H1 (cell line): ENCODE measurements around the gene SLC39A13. TPM values are rescaled to one million over a fixed set of nuclear protein-coding genes. Genes with fewer than 3 reads are reported as not detected.
A peak's percentile ranks its signal among the peaks of the same experiment; 100 is the strongest.

ENCODE experiments used
- CTCF ChIA-PET: fragments of 300-600 bp; sonication (Branson Sonifier 250); formaldehyde crosslinking; loops from one replicate; lab custom pipeline; 2021; ENCODE audit not compliant: partially characterized antibody; lab: Charles Lee
- POLR2A ChIA-PET: fragments of 300-600 bp; sonication (Branson Sonifier 250); formaldehyde crosslinking; loops from one replicate; lab custom pipeline; 2021; ENCODE audit warnings: inconsistent platforms; ENCODE audit not compliant: partially characterized antibody; lab: Charles Lee
- DNase-seq, 2 experiments: peaks; one replicate each; pipeline versions ENCODE4 v3.0.0 to v3.0.0-alpha.2; 2010 to 2022; ENCODE audit warnings: low spot score in 2 of 2, low read depth in 1 of 2, mixed read lengths in 1 of 2
- FAIRE-seq: peaks from 2 replicates; lab custom pipeline; 2011; peaks lifted over from hg19 to GRCh38; lab: Jason Lieb, UNC
- H2AFZ ChIP-seq: 2 replicates; pipeline ENCODE4 v1.8.1; 2012; ENCODE audit warnings: low read length, inconsistent platforms
- H2AK5ac ChIP-seq: 2 replicates; pipeline ENCODE4 v1.6.1; 2013; ENCODE audit warnings: low read depth, low read length
- H2BK120ac ChIP-seq: replicated peaks from 2 replicates; pipeline ENCODE3; 2013; ENCODE audit warnings: low read depth, low read length, inconsistent platforms
- H2BK12ac ChIP-seq: 2 replicates; pipeline ENCODE4 v1.6.1; 2013; ENCODE audit warnings: low read depth, low read length
- H2BK15ac ChIP-seq: 2 replicates; pipeline ENCODE4 v1.6.1; 2013; ENCODE audit warnings: low read length
- H2BK20ac ChIP-seq: 2 replicates; pipeline ENCODE4 v1.6.1; 2013; ENCODE audit warnings: low read length
- H2BK5ac ChIP-seq: 2 replicates; pipeline ENCODE4 v1.6.1; 2013; ENCODE audit warnings: low read depth, low read length
- H3K14ac ChIP-seq: 2 replicates; pipeline ENCODE4 v1.6.1; 2013; ENCODE audit warnings: inconsistent platforms; ENCODE audit not compliant: insufficient read length
- H3K18ac ChIP-seq: 2 replicates; pipeline ENCODE4 v1.6.1; 2013; ENCODE audit warnings: low read length; ENCODE audit errors: extremely low read depth
- H3K23ac ChIP-seq: 2 replicates; pipeline ENCODE4 v1.6.1; 2013; ENCODE audit warnings: inconsistent platforms; ENCODE audit not compliant: insufficient read length
- H3K23me2 ChIP-seq: 2 replicates; pipeline ENCODE4 v1.6.1; 2013; ENCODE audit warnings: low read depth, low read length
- H3K27ac ChIP-seq: 2 replicates; pipeline ENCODE4 v1.6.1; 2011; ENCODE audit warnings: low read depth, low read length, inconsistent platforms
- H3K27me3 ChIP-seq, 4 experiments: replicated peaks in 1 of 4; 1 replicate in 1 of 4; 2 replicates in 3 of 4; pipeline versions ENCODE4 v1.6.1 to v1.8.1; 2011 to 2013; ENCODE audit warnings: low read length in 3 of 4, mild to moderate bottlenecking in 3 of 4, inconsistent platforms in 2 of 4, mixed read lengths in 2 of 4, moderate library complexity in 1 of 4; ENCODE audit not compliant: control insufficient read depth in 3 of 4, insufficient read depth in 3 of 4; ENCODE audit errors: extremely low read depth in 1 of 4
- H3K36me3 ChIP-seq, 4 experiments: 2 replicates each; pipeline versions ENCODE4 v1.6.1 to v1.8.1; 2011 to 2013; ENCODE audit warnings: mild to moderate bottlenecking in 4 of 4, low read length in 3 of 4, moderate library complexity in 2 of 4, control low read depth in 1 of 4, inconsistent platforms in 1 of 4; ENCODE audit not compliant: insufficient read depth in 4 of 4, control insufficient read depth in 2 of 4
- H3K4ac ChIP-seq: replicated peaks from 2 replicates; pipeline ENCODE3; 2013; ENCODE audit warnings: low read length, low read depth, mixed read lengths, inconsistent platforms; ENCODE audit not compliant: insufficient read length
- H3K4me1 ChIP-seq, 4 experiments: replicated peaks in 1 of 4; 1 replicate in 1 of 4; 2 replicates in 3 of 4; pipeline versions ENCODE4 v1.6.1 to v1.8.1; 2011 to 2013; ENCODE audit warnings: low read length in 3 of 4, inconsistent platforms in 2 of 4, mixed read lengths in 1 of 4; ENCODE audit not compliant: insufficient read depth in 4 of 4, control insufficient read depth in 3 of 4
- H3K4me2 ChIP-seq, 2 experiments: 2 replicates each; pipeline versions ENCODE4 v1.6.1 to v1.8.1; 2011 to 2013; ENCODE audit warnings: low read depth in 2 of 2, low read length in 2 of 2, control low read depth in 1 of 2, inconsistent platforms in 1 of 2, mild to moderate bottlenecking in 1 of 2; ENCODE audit not compliant: insufficient read depth in 1 of 2
- H3K4me3 ChIP-seq, 4 experiments: fragments of 200-600, 300-600 bp in 1 of 4; sonication (generic), shearing (Covaris generic), sonication (Bioruptor Twin) in 1 of 4; 2 replicates each; pipeline versions ENCODE4 v1.5.1 to v1.8.1; 2011 to 2016; ENCODE audit warnings: low read length in 4 of 4, low read depth in 3 of 4, control low read depth in 2 of 4, inconsistent platforms in 2 of 4, mild to moderate bottlenecking in 2 of 4, mixed read lengths in 1 of 4, moderate library complexity in 1 of 4; ENCODE audit not compliant: insufficient read depth in 2 of 4; ENCODE audit errors: extremely low read depth in 1 of 4
- H3K56ac ChIP-seq: replicated peaks from 2 replicates; pipeline ENCODE3; 2013; ENCODE audit warnings: low read depth, mild to moderate bottlenecking, mixed read lengths, low read length, inconsistent platforms; ENCODE audit not compliant: insufficient read length
- H3K79me1 ChIP-seq: 2 replicates; pipeline ENCODE4 v1.6.1; 2013; ENCODE audit warnings: low read depth, low read length, control low read depth
- H3K79me2 ChIP-seq, 2 experiments: 2 replicates each; pipeline versions ENCODE4 v1.6.1 to v1.8.1; 2012 to 2013; ENCODE audit warnings: low read length in 2 of 2, mild to moderate bottlenecking in 2 of 2, inconsistent platforms in 1 of 2; ENCODE audit not compliant: insufficient read depth in 2 of 2, control insufficient read depth in 1 of 2
- H3K9ac ChIP-seq, 4 experiments: replicated peaks in 1 of 4; 1 replicate in 1 of 4; 2 replicates in 3 of 4; pipeline versions ENCODE4 v1.6.1 to v1.8.1; 2011 to 2013; ENCODE audit warnings: low read depth in 3 of 4, low read length in 3 of 4, control low read depth in 2 of 4, mild to moderate bottlenecking in 2 of 4, moderate library complexity in 2 of 4, inconsistent platforms in 1 of 4; ENCODE audit errors: extremely low read depth in 1 of 4
- H3K9me3 ChIP-seq, 2 experiments: 2 replicates each; pipeline versions ENCODE4 v1.6.1 to v1.8.1; 2012 to 2013; ENCODE audit warnings: mild to moderate bottlenecking in 2 of 2, moderate library complexity in 2 of 2, control low read depth in 1 of 2, inconsistent platforms in 1 of 2, low read depth in 1 of 2, low read length in 1 of 2, mixed read lengths in 1 of 2; ENCODE audit not compliant: insufficient read depth in 2 of 2
- H4K20me1 ChIP-seq, 2 experiments: replicated peaks in 1 of 2; 2 replicates each; pipeline versions ENCODE3 to v1.8.1; 2011 to 2013; ENCODE audit warnings: inconsistent platforms in 2 of 2, low read length in 2 of 2, mild to moderate bottlenecking in 1 of 2; ENCODE audit not compliant: insufficient read depth in 2 of 2, control insufficient read depth in 1 of 2
- H4K5ac ChIP-seq: 2 replicates; pipeline ENCODE4 v1.6.1; 2013; ENCODE audit warnings: low read length, low read depth, mixed read lengths, inconsistent platforms; ENCODE audit not compliant: insufficient read length
- H4K8ac ChIP-seq: 2 replicates; pipeline ENCODE4 v1.8.0; 2013; ENCODE audit warnings: mild to moderate bottlenecking, moderate library complexity, low read length, inconsistent platforms; ENCODE audit not compliant: insufficient read depth; ENCODE audit errors: extremely low read depth
- H4K91ac ChIP-seq: replicated peaks from 2 replicates; pipeline ENCODE3; 2013; ENCODE audit warnings: low read length, mixed read lengths, inconsistent platforms; ENCODE audit not compliant: insufficient read length
- BCL11A ChIP-seq, 2 experiments: IDR thresholded peaks; one replicate each; pipeline ENCODE4 v1.6.1; 2011; ENCODE audit warnings: low read depth in 2 of 2, low read length in 2 of 2, mild to moderate bottlenecking in 2 of 2
- BRCA1 ChIP-seq: IDR thresholded peaks from 2 replicates; pipeline ENCODE4 v1.6.1; 2012; ENCODE audit warnings: low read depth, low read length, improper control_type of control experiment
- CHD1 ChIP-seq: IDR thresholded peaks from 2 replicates; pipeline ENCODE4 v1.6.1; 2012; ENCODE audit warnings: low read depth, low read length, improper control_type of control experiment
- EZH2 ChIP-seq: fragments of 200-600 bp; sonication (generic); IDR thresholded peaks from 2 replicates; pipeline ENCODE4 v1.7.1; 2012; ENCODE audit warnings: low read depth, mild to moderate bottlenecking, moderate library complexity, low read length, inconsistent platforms; ENCODE audit not compliant: severe bottlenecking
- GTF2F1 ChIP-seq: IDR thresholded peaks from 2 replicates; pipeline ENCODE4 v1.6.1; 2012; ENCODE audit warnings: low read depth, low read length, improper control_type of control experiment, borderline replicate concordance
- JUND ChIP-seq: IDR thresholded peaks from 2 replicates; pipeline ENCODE4 v1.6.1; 2011; ENCODE audit warnings: mild to moderate bottlenecking, improper control_type of control experiment, low read length
- RAD21 ChIP-seq, 2 experiments: IDR thresholded peaks in 1 of 2; conservative IDR thresholded peaks in 1 of 2; 2 replicates each; pipeline ENCODE4 v1.6.1; 2011; ENCODE audit warnings: low read depth in 2 of 2, low read length in 2 of 2, improper control_type of control experiment in 1 of 2, inconsistent platforms in 1 of 2, mild to moderate bottlenecking in 1 of 2, moderate library complexity in 1 of 2
- TBP ChIP-seq: IDR thresholded peaks from 2 replicates; pipeline ENCODE4 v1.6.1; 2011; ENCODE audit warnings: low read depth, low read length, improper control_type of control experiment
- TCF12 ChIP-seq: IDR thresholded peaks from 2 replicates; pipeline ENCODE4 v1.6.1; 2011; ENCODE audit warnings: low read depth, mild to moderate bottlenecking, low read length
- WGBS, 2 experiments: shearing (Covaris generic) in 1 of 2; methylation state at CpG; one replicate each; pipeline versions ENCODE4 v1.1.6 to v1.1.7; 2013 to 2015; ENCODE audit warnings: low lambda C conversion rate in 2 of 2, mixed read lengths in 2 of 2, inconsistent platforms in 1 of 2, low coverage in 1 of 2, missing lambda C conversion rate in 1 of 2; ENCODE audit not compliant: insufficient replicate concordance in 2 of 2, insufficient coverage in 1 of 2, insufficient read length in 1 of 2; ENCODE audit errors: extremely low coverage in 1 of 2, missing lambda C conversion rate in 1 of 2; 5-methylcytosine and 5-hydroxymethylcytosine counted together
- polyA plus RNA-seq, 7 experiments: library from polyadenylated mRNA; depleted of rRNA in 3 of 7; stranded (reverse) in 5 of 7; unstranded in 2 of 7; fragments of >200 nt in 5 of 7; fragments of 200-250 nt in 2 of 7; gene quantifications; 1 replicate in 5 of 7; 2 replicates in 1 of 7; 4 replicates in 1 of 7; pipeline versions ENCODE4 v1.2.1 to v1.2.3, GENCODE V29; 2011 to 2013; ENCODE audit warnings: missing spikeins in 2 of 7, mixed read lengths in 2 of 7
- total RNA-seq: library from RNA; stranded (reverse); fragmentation: NEBNext Ultra II Directional; extraction: Animal tissue kit (Norgen Biotek cat#: 25700); gene quantifications from 2 replicates; pipeline ENCODE4 v1.2.1, GENCODE V29; 2021
- TF ChIP-seq, protein P1 (sequence below): IDR thresholded peaks from 2 replicates; pipeline ENCODE4 v1.6.1; 2012; ENCODE audit warnings: inconsistent platforms

SLC39A13 gene
- total and polyA plus RNA-seq, 2 of the 8 experiments (the other 6 are each of a cell fraction or from before 2014, with no cell fraction given), result 23.2 to 30.0 TPM

DNA sequence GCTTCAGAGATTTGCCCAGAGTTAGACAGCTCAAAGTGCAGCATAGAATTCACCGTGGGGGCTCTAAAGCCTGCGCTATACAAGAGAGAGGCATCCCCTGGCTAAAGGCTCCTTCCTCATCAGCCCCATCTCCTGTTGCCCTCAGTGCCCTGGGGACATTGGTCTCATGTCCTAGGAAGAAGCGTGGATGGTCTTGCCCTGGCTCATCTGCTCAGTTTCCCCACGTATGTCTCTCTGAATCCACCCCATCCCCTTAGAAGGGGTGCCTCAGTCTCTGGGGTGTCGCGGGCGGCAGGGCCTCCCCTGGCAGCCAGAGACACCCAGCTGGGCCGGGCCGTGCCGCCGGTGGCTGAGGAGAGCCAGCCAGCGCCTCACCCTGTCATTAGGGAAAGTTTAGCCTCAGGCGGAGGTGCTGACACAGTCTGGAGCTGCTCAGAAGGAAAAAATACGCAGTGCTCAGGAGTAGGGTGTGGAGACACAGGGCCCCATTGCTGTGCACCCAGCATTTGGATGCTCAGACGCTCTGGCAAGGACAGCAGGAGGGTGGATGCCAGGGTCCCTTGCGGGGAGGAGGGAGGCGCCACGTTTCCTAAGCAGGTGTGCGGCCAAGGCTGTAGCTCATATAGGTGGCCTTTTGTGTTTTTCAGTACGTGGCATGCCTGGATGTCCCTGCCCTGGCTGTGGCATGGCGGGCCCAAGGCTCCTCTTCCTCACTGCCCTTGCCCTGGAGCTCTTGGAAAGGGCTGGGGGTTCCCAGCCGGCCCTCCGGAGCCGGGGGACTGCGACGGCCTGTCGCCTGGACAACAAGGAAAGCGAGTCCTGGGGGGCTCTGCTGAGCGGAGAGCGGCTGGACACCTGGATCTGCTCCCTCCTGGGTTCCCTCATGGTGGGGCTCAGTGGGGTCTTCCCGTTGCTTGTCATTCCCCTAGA lies 1.3 kb downstream of the SLC39A13 start:
- no peak overlapping the region for H2BK15ac ChIP-seq
- H2AK5ac ChIP-seq, result no peak overlapping the region
- no peak overlapping the region for H3K14ac ChIP-seq
- DNase-seq (no peak), FAIRE-seq (no peak)
- no peak overlapping the region for H4K91ac ChIP-seq
- H2AFZ ChIP-seq, result no peak overlapping the region
- no peak overlapping the region for H2BK20ac ChIP-seq
- H2BK120ac ChIP-seq, result no peak overlapping the region
- peaks cover 0 to 6% of the 10 kb centered on the region in 2 experiments for H4K20me1 ChIP-seq
- CTCF ChIA-PET, result interaction anchor here (0.6 to 6.2 kb wide), 11 partner anchors 16 to 195 kb away, joined by 3 to 59 read pairs (median 3); partner anchors contain the start of genes DDB2 and PSMC3
- H3K23ac ChIP-seq, result no peak overlapping the region
- peak overlapping the region; percentile 18; the same call in 1 of the 2 replicates for H4K8ac ChIP-seq
- no peak overlapping the region for H3K27ac ChIP-seq
- peaks cover 5 to 13% (median 9%) of the 10 kb centered on the region in 4 experiments for H3K4me1 ChIP-seq
- no peak overlapping the region for H4K5ac ChIP-seq
- H3K23me2 ChIP-seq, result peaks cover 11% of the 10 kb centered on the region
- WGBS, 2 experiments, result 92% methylated on average over 31 of the region's 31 CpGs; no CpG with 5 or more reads in 1 of the 2 experiments
- no peak overlapping the region for H3K56ac ChIP-seq
- peak overlapping the region in 2 of 4 experiments; percentile 56 to 66; a peak in 4 of 8 replicates for H3K4me3 ChIP-seq
- H3K4ac ChIP-seq, result no peak overlapping the region
- no peak overlapping the region for H2BK5ac ChIP-seq
- H3K9me3 ChIP-seq, result no peaks in the 10 kb centered on the region
- no peaks in the 10 kb centered on the region for H3K27me3 ChIP-seq
- no peaks in the 10 kb centered on the region; a peak in 1 of 4 replicates for H3K79me2 ChIP-seq
- POLR2A ChIA-PET, result interaction anchor here (0.7 to 12.8 kb wide), 6 partner anchors 9 to 232 kb away, joined by 3 to 140 read pairs (median 4); partner anchors contain the start of genes MTCH2 and PSMC3
- no peak overlapping the region for H3K18ac ChIP-seq
- peaks cover 0 to 2% (median 0%) of the 10 kb centered on the region in 4 experiments; a peak in 2 of 8 replicates for H3K36me3 ChIP-seq
- no peak overlapping the region for H2BK12ac ChIP-seq
- peak overlapping the region; percentile 76 to 81 for H3K4me2 ChIP-seq
- no peaks in the 10 kb centered on the region for H3K79me1 ChIP-seq
- no peak overlapping the region for H3K9ac ChIP-seq
- TF ChIP-seq TCF12 (no peak), BRCA1 (no peak), GTF2F1 (no peak), JUND (no peak), CHD1 (no peak), RAD21 (IDR thresholded peaks at IDR 0.05 in 1 of 2, conservative IDR thresholded peaks at IDR 0.05 in 1 of 2; ENCODE audit: low read depth in 2 of 2, low read length in 2 of 2) (no peak), BCL11A (IDR thresholded peaks at IDR 0.05; ENCODE audit: low read depth in 2 of 2, low read length in 2 of 2) (no peak), TBP (no peak), EZH2 (no peak)
- TF ChIP-seq, protein P1, sequence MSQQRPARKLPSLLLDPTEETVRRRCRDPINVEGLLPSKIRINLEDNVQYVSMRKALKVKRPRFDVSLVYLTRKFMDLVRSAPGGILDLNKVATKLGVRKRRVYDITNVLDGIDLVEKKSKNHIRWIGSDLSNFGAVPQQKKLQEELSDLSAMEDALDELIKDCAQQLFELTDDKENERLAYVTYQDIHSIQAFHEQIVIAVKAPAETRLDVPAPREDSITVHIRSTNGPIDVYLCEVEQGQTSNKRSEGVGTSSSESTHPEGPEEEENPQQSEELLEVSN, result no peak
